ENCODE data around the gene METTL18. TPM values are rescaled to one million over a fixed set of nuclear protein-coding genes. Genes with fewer than 3 reads are reported as not detected.
A peak's percentile ranks its signal among the peaks of the same experiment; 100 is the strongest.

The METTL18 gene
- total RNA-seq, 1 donor from 2014 or later = 24.2 TPM

- Histone ChIP-seq H3K27me3 (no peaks in the 10 kb centered on the region), H3K36me3 (no peaks in the 10 kb centered on the region), H4K20me1 (ENCODE audit: low read depth) (no peaks in the 10 kb centered on the region), H3K9ac (no peak overlapping the region), H3K4me3 (no peak overlapping the region), H3K9me3 (ENCODE audit: low read depth) (no peaks in the 10 kb centered on the region), H3K4me2 (no peak overlapping the region), H3K27ac (no peak overlapping the region), H3K4me1 (no peaks in the 10 kb centered on the region), H2AFZ (replicated peaks) (no peak overlapping the region), H3F3A (ENCODE audit: low read depth) (no peaks in the 10 kb centered on the region), H3K79me2 (ENCODE audit: low read depth) (no peaks in the 10 kb centered on the region)
- Mint-ChIP-seq H3K27me3 (ENCODE audit: insufficient read depth, low read depth) (no peaks in the 10 kb centered on the region), H3K4me1 (no peaks in the 10 kb centered on the region), H3K27ac (no peak overlapping the region), H3K36me3 (no peaks in the 10 kb centered on the region), H3K4me3 (no peak overlapping the region), H3K9me3 (peaks cover 9% of the 10 kb centered on the region)
- TF ChIP-seq EZH2phosphoT487 (IDR thresholded peaks at IDR 0.05) = no peak
- TF ChIP-seq CTCF (IDR thresholded peaks at IDR 0.05) = no peak
- no peak for TF ChIP-seq EZH2 (IDR thresholded peaks at IDR 0.05)
- DNase-seq (ENCODE audit: low spot score) = no peak
Observed at GRCh38 chr1:169762699-169763098, 32.0 kb downstream of the METTL18 start.

GRCh38 chr1:169759038-169759437 lies 35.7 kb downstream of the METTL18 start:
- Mint-ChIP-seq H3K4me1 (no peaks in the 10 kb centered on the region), H3K4me3 (no peak overlapping the region), H3K27ac (no peak overlapping the region), H3K9me3 (peaks cover 9% of the 10 kb centered on the region), H3K27me3 (ENCODE audit: insufficient read depth, low read depth) (no peaks in the 10 kb centered on the region), H3K36me3 (no peaks in the 10 kb centered on the region)
- no peak overlapping the region for H3K4me2 ChIP-seq
- H3K4me1 ChIP-seq = no peaks in the 10 kb centered on the region
- H3F3A ChIP-seq (ENCODE audit: low read depth) = no peaks in the 10 kb centered on the region
- TF ChIP-seq EZH2phosphoT487 (IDR thresholded peaks at IDR 0.05) = no peak
- no peak for TF ChIP-seq CTCF (IDR thresholded peaks at IDR 0.05)
- no peak for TF ChIP-seq EZH2 (IDR thresholded peaks at IDR 0.05)
- H3K9me3 ChIP-seq (ENCODE audit: low read depth) = no peaks in the 10 kb centered on the region
- H2AFZ ChIP-seq (replicated peaks) = no peak overlapping the region
- no peak overlapping the region for H3K9ac ChIP-seq
- no peaks in the 10 kb centered on the region for H4K20me1 ChIP-seq (ENCODE audit: low read depth)
- no peak for DNase-seq (ENCODE audit: low spot score)
- no peak overlapping the region for H3K4me3 ChIP-seq
- H3K36me3 ChIP-seq = no peaks in the 10 kb centered on the region
- no peaks in the 10 kb centered on the region for H3K79me2 ChIP-seq (ENCODE audit: low read depth)
- no peak overlapping the region for H3K27ac ChIP-seq
- H3K27me3 ChIP-seq = no peaks in the 10 kb centered on the region

GRCh38 chr1:169753549-169753948 lies 41.2 kb downstream of the METTL18 start:
- Histone ChIP-seq H3K9me3 (ENCODE audit: low read depth) (no peaks in the 10 kb centered on the region), H3K4me2 (no peak overlapping the region), H3F3A (ENCODE audit: low read depth) (no peaks in the 10 kb centered on the region), H4K20me1 (ENCODE audit: low read depth) (no peaks in the 10 kb centered on the region), H3K9ac (no peak overlapping the region), H3K27ac (no peak overlapping the region), H2AFZ (replicated peaks) (no peak overlapping the region), H3K79me2 (ENCODE audit: low read depth) (no peaks in the 10 kb centered on the region), H3K27me3 (no peaks in the 10 kb centered on the region), H3K4me3 (no peak overlapping the region), H3K4me1 (no peaks in the 10 kb centered on the region), H3K36me3 (no peaks in the 10 kb centered on the region)
- Mint-ChIP-seq H3K9me3 (no peaks in the 10 kb centered on the region), H3K27me3 (ENCODE audit: insufficient read depth, low read depth) (no peaks in the 10 kb centered on the region), H3K4me3 (no peak overlapping the region), H3K36me3 (no peaks in the 10 kb centered on the region), H3K27ac (no peak overlapping the region), H3K4me1 (no peaks in the 10 kb centered on the region)
- no peak for TF ChIP-seq EZH2phosphoT487 (IDR thresholded peaks at IDR 0.05)
- peak; percentile 42 for TF ChIP-seq CTCF (IDR thresholded peaks at IDR 0.05)
- no peak for DNase-seq (ENCODE audit: low spot score)

GRCh38 chr1:169750041-169750440 lies 44.7 kb downstream of the METTL18 start:
- Histone ChIP-seq H3K4me2 (no peak overlapping the region), H4K20me1 (ENCODE audit: low read depth) (no peaks in the 10 kb centered on the region), H3K36me3 (no peaks in the 10 kb centered on the region), H3K27me3 (no peaks in the 10 kb centered on the region), H3K9ac (no peak overlapping the region), H3K9me3 (ENCODE audit: low read depth) (no peaks in the 10 kb centered on the region), H3F3A (ENCODE audit: low read depth) (no peaks in the 10 kb centered on the region), H3K4me3 (no peak overlapping the region), H3K4me1 (peaks cover 11% of the 10 kb centered on the region), H3K79me2 (ENCODE audit: low read depth) (no peaks in the 10 kb centered on the region), H2AFZ (replicated peaks) (no peak overlapping the region), H3K27ac (no peak overlapping the region)
- H3K9me3 Mint-ChIP-seq = no peaks in the 10 kb centered on the region
- TF ChIP-seq EZH2phosphoT487 (IDR thresholded peaks at IDR 0.05) (no peak), EZH2 (IDR thresholded peaks at IDR 0.05) (no peak), CTCF (IDR thresholded peaks at IDR 0.05) (no peak)
- H3K36me3 Mint-ChIP-seq = no peaks in the 10 kb centered on the region
- no peak for DNase-seq (ENCODE audit: low spot score)
- H3K27me3 Mint-ChIP-seq (ENCODE audit: insufficient read depth, low read depth) = no peaks in the 10 kb centered on the region
- no peaks in the 10 kb centered on the region for H3K4me1 Mint-ChIP-seq
- no peak overlapping the region for H3K4me3 Mint-ChIP-seq
- no peak overlapping the region for H3K27ac Mint-ChIP-seq
